NCI-H2196 treated with DMSO at 0.1 percent for 48 hours (cell line): ENCODE data around the gene C14orf180.

ENCODE experiments used
- DNase-seq: peaks from one replicate; lab custom pipeline; 2025; ENCODE audit not compliant: unreplicated experiment; lab: John Stamatoyannopoulos, UW

The C14orf180 gene

GRCh38 chr14:104560586-104560945 lies 19.0 kb upstream of the C14orf180 start:
- DNase-seq: no peak

- no peak for DNase-seq
Observed at GRCh38 chr14:104561124-104561557, 18.4 kb upstream of the C14orf180 start.

- DNase-seq: no peak
Observed at GRCh38 chr14:104561632-104562495, 17.7 kb upstream of the C14orf180 start.

- DNase-seq: no peak
Observed at GRCh38 chr14:104562606-104563005, 17.0 kb upstream of the C14orf180 start.

- no peak for DNase-seq
Observed at GRCh38 chr14:104563191-104563741, 16.3 kb upstream of the C14orf180 start.

- peak; percentile 12 for DNase-seq
Observed at GRCh38 chr14:104563742-104564615, 15.6 kb upstream of the C14orf180 start.

- no peak for DNase-seq
Observed at GRCh38 chr14:104564744-104565679, 14.6 kb upstream of the C14orf180 start.

- DNase-seq: no peak
Observed at GRCh38 chr14:104567141-104567956, 12.2 kb upstream of the C14orf180 start.

- DNase-seq: no peak
Observed at GRCh38 chr14:104567957-104568225, 11.7 kb upstream of the C14orf180 start.

- DNase-seq: no peak
Observed at GRCh38 chr14:104568620-104569019, 10.9 kb upstream of the C14orf180 start.

- no peak for DNase-seq
Observed at GRCh38 chr14:104569435-104569834, 10.1 kb upstream of the C14orf180 start.

- no peak for DNase-seq
Observed at GRCh38 chr14:104571246-104571645, 8.3 kb upstream of the C14orf180 start.

- DNase-seq: no peak
Observed at GRCh38 chr14:104572024-104572626, 7.4 kb upstream of the C14orf180 start.

GRCh38 chr14:104572668-104573067 lies 6.9 kb upstream of the C14orf180 start:
- DNase-seq: no peak

GRCh38 chr14:104573930-104574329 lies 5.6 kb upstream of the C14orf180 start:
- DNase-seq: no peak

GRCh38 chr14:104574536-104574935 lies 5.0 kb upstream of the C14orf180 start:
- DNase-seq: no peak

- no peak for DNase-seq
Observed at GRCh38 chr14:104574978-104575583, 4.5 kb upstream of the C14orf180 start.

- DNase-seq: no peak
Observed at GRCh38 chr14:104576232-104576969, 3.2 kb upstream of the C14orf180 start.

- no peak for DNase-seq
Observed at GRCh38 chr14:104576970-104577332, 2.6 kb upstream of the C14orf180 start.
